DMS79 treated with DMSO at 0.1 percent for 48 hours (cell line): Measurements from ENCODE around the gene MAN1B1.

ENCODE experiments used
- DNase-seq: peaks from one replicate; lab custom pipeline; 2025; lab: John Stamatoyannopoulos, UW

Gene MAN1B1

DNA sequence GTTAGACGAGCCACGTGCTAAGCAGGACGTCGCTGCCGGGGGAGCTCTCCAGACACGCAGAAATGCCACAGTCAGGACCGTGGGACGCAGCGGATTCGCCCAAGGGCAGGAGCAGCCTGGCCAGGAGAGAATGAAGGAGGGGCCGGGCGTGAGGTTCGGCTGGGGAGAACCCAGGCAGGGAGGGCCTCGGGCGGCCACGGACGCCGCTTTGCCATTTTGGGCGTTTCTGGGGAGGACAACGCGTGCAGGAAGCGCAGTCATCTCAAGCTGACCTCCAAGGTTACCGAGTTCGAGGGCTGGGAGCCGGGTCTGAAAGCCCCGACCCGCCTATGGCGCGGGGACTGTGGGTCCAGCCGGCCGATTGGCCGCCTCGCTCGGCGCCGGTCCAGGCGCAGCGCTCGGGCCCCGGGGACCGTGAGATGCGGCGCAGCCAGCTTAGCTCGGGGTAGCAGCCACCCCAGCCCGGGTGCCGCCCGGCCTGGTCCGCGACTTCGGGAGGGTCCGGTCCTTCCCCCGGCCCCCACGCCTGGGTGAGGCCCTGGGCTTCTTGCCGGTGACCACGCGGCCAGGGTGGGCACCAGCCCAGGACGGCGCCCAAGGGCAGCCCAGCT is 760 bp upstream of the MAN1B1 start:
- DNase-seq = no peak

DNA sequence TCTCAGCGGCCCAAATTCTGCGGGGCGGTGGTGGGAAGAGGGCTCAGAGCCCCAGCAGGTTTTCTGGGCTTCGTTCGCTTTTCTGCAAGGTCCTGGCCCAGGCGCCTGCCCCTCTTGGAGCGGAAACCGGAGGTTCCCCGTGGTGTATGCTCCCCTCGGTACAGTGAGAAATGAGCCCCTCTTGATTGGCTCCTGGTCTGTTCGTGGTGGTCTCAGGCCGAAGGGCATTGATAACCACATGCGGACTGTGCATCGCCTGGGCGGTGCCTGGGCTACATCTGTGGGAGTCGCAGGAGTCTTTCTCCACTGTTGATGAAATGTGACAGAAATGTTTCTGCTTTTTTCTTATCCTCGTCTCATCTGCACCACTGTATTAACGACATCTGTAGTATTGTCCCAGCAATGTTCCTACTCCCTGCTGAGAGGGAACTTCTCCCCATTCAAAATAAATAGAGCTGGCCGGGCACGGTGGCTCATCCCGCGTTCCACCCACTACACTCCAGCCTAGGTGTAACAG is 682 bp downstream of the MAN1B1 start:
- no peak for DNase-seq

DNA sequence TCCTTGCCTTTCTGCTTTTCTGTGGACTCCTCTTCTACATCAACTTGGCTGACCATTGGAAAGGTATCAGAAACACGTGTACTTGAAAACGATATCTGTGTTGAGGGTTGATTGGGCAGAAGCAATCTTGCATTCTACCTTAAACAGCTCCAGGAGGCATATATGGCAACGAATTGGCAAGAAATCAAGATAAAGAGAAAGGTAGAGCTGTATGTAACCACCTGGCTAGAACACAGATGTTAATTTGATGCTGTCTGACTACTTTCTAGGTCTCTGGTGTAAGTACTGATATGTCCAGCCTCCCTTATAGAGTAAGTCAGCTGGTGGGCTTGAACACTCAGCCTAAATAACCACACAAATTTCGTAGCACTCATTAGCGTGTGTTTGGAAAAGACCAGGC is 1.3 kb downstream of the MAN1B1 start:
- DNase-seq = no peak

DNA sequence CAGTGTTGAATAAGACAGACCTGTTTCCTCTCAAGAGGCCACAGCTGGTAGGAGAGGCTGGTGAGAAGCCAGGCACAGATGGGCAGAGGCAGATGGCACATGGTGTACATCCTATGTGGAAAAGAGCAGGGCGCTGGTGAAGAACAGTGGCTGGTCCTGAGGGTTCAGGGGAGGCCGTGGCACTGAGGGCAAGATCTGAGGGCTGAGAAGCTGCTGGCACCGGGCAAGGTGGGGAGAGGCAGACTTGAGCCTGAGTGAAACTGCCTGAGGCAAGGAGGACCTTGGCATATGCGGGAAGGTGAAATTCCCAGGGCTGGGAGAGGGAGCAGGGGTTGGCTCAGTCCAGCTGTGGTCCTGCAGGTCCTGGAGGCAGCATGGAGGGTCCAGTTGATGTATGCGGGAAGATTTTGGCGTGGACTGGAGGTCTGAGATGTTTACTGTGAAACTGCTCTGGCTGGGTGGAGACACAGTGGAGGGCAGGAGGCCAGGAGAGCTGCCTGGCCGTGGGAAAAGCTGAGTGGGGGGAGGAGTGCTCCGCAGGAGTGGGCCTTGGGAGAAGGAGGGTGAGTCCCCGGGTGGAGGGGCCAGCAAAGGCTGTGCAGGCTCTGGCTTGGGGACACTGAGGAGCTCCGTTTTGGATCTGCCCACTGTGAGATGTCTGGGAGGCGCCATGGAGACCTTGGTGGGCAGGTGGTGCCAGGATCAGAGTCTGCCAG is 2.6 kb downstream of the MAN1B1 start:
- no peak for DNase-seq

DNA sequence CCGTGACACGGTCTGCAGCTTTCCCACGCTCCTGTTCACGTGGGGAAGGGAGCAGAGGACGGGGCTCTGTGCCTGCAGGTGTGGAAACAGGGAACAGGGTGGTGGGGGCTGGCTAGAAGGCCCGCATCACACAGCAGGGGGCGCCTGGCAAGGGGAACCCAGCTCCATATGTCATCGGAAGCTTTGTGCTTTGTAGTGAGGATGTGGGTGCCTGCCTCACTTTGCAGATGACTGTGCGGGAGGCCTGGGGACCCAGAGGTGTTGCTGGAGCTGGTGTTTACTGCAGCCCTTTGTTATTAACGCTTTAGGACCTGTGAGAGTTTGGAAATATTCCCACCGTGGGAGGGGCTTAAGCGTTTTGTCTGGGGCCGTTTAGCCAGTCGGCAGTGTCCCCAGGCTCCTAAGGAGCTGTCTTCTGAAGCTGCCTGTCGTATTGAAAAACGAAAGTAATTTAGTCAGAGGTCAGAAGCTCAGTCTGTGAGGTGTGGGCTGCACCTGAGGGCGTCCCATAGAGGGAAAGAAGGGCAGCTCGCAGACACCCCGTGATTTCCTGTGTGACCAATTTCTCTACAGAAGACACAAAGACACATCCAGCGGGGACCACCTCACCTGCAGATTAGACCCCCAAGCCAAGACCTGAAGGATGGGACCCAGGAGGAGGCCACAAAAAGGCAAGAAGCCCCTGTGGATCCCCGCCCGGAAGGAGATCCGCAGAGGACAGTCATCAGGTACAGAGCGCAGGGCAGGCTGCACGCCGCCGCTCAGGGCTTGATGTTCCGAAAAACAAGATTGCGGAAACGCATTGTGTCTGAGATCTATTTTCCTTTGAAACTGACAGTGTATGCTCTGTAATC is 9.1 kb downstream of the MAN1B1 start:
- no peak for DNase-seq

DNA sequence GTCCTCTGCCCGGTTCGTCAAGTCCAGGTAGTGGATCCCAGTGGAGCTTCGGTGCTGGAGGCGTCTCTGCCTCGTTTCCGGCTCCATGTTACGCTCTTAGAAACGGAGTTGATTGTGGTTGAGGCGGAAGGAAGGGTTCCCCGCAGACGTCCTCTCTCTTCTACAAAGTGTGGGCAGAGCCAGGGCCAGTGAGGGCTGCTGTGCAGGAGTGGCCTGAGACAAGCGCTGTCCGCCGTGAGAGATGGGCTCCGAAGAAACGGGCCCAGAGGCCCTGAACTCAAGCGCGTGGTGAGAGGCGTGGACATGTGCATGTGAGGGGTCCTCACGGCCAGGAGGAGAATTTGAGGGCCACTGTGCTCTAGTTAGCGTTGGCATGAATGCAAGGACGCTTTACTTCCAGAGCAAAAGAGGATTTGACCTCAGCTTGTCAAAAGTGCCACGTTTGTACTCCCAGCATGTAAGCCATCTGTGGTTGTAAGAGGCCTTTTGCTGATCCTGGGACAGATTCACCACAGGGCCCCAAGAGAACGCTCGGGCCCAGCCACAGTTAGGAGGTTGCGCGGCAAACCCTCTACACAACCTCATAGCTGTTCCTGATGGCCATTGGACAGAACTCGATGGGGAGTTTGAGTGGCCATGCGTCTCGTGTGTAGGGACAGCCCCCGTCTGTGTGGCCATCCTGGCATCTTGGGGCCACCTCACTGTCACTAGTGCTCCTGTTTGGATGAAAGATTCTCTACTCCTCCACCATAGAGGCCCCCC is 10.2 kb downstream of the MAN1B1 start:
- DNase-seq = no peak

DNA sequence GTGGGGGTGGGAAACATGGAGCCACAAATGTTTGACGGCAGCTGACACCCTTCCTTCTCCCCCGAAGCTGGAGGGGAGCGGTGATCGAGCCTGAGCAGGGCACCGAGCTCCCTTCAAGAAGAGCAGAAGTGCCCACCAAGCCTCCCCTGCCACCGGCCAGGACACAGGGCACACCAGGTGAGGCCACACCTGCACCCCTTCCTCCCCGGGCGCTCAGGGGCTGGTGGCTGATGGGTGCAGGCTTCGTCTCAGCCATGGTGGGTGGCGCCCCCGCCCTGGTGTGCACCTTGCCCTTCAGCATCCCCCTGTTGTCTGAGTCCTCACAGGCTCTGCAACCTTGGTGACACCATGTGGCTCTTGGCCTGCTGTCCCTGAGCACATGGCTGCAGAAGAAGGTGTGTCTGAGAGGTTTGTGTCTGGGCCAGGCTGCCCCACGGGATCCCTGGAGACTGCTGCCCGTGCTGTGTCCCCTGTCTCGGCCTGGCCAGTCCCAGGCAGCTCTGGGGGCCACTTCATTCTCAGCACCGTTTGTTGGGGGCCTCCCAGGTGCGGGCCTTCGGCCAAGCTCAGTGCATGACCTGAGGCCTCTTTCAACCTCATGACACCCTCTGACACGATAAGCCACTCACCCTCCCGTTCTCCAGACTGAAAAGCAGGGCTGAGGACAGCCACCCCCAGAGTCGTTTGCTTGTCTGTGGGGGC is 11.1 kb downstream of the MAN1B1 start:
- DNase-seq = no peak

DNA sequence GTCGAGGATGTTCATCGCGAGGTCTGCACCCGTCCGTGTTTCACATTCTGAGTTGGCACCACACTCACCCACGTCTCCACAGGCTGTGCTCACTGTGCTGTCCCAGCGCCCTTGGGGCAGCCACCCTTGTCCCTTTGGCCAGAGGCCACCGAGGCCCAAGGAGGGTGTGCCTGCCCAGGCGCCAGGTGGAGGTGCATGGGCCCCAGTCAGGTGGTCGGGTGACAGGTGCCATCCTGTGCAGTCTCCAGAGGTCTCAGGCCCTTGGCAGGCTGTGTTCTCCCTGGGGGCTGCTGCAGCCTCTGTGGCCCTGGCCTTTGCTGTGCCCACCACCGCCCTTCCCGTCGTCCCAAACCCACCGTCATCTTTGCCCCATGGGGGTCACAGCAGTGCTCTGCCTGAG is 12.4 kb downstream of the MAN1B1 start:
- no peak for DNase-seq

DNA sequence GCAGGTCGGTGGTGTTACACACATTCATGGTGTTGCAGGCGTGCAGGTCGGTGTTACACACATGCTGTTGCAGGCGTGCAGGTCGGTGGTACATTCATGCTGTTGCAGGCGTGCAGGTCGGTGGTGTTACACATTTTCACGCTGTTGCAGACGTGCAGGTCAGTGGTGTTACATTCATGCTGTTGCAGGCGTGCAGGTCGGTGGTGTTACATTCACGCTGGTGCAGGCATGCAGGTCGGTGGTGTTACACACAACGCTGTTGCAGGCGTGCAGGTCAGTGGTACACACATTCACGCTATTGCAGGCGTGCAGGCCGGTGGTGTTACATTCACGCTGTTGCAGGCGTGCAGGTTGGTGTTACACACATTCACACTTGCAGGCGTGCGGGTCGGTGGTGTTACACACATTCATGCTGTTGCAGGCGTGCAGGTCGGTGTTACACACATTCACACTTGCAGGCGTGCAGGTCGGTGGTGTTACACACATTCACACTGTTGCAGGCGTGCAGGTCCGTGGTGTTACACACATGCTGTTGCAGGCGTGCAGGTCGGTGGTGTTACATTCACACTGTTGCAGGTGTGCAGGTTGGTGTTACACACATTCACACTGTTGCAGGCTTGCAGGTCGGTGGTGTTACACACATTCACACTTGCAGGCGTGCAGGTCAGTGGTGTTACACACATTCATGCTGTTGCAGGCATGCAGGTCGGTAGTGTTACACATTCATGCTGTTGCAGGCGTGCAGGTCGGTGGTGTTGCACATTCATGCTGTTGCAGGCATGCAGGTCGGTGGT is 16.6 kb downstream of the MAN1B1 start:
- no peak for DNase-seq

DNA sequence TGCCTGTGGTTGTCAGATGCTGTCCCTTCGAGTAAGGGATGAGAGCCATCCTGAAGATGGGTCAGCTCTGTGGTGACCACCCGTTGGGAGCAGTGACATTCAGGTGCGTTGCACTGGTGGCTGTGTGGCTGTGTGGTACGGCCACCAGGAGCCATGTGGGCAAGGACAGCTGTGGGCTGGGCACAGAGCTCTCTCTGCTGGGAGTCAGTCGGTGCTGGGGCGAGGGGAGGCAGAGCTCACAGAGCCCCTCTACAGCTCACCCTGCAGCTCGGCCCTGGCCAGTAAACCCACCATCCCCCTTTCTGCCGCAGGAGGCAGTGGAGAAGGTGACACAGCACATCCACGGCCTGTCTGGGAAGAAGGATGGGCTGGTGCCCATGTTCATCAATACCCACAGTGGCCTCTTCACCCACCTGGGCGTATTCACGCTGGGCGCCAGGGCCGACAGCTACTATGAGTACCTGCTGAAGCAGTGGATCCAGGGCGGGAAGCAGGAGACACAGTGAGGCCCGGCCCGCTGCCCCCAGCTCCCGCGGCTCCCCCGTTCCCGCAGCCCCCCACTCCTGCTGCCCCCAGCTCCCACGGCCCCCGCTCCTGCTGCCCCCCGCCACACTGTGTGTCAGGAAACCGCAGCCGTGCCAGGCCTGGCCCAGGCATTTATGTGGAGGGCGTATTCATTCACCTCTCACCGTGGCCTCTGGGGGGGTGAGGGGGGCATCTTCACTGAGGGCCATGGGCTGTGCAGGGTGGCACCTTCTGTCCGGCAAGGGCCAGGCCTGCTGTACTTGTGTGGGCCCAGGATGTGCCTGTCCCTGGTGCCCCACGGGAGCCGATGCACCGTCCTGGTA is 19.3 kb downstream of the MAN1B1 start:
- no peak for DNase-seq

DNA sequence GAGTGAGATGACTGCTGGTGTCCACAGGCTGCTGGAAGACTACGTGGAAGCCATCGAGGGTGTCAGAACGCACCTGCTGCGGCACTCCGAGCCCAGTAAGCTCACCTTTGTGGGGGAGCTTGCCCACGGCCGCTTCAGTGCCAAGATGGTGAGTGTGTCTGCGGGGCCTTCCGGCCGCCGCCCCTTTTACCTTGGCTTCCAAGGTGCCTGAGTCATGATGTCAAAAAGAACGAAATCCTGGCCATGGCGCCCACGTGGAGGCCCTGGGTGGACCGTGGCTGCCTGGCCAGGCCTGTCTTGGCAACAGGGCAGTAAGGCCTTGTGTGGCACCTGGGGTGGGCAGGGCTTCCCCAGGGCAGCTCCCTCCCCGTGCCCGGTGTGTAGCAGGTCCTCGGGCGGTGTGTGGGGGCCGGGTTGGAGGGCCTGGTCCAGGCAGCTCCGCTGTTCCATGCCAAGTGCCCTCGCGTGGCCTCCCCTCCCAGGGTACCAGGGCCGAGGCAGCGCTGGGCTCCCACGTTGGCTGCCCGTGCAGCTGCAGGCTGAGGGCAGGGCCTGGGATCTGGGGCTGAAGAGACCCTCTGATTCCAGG is 20.0 kb downstream of the MAN1B1 start:
- no peak for DNase-seq

DNA sequence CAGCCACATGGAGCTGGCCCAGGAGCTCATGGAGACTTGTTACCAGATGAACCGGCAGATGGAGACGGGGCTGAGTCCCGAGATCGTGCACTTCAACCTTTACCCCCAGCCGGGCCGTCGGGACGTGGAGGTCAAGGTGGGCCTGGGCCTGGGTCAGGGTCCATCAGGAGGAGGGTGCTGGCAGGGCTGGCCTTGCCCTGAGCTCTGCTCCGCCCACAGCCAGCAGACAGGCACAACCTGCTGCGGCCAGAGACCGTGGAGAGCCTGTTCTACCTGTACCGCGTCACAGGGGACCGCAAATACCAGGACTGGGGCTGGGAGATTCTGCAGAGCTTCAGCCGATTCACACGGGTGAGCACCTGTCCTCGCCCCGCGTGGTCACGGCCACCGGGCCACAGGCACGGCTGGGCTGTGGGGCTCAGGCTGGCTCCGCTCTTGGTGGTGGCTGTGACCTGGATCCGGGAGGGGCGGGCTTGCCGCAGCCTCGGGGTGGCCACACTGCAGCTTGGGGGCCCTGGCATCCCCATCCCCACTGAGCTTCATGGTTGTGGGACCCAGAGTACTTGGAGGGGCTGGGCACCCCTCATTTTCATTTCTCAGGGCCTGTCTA is 20.6 kb downstream of the MAN1B1 start:
- DNase-seq = no peak

DNA sequence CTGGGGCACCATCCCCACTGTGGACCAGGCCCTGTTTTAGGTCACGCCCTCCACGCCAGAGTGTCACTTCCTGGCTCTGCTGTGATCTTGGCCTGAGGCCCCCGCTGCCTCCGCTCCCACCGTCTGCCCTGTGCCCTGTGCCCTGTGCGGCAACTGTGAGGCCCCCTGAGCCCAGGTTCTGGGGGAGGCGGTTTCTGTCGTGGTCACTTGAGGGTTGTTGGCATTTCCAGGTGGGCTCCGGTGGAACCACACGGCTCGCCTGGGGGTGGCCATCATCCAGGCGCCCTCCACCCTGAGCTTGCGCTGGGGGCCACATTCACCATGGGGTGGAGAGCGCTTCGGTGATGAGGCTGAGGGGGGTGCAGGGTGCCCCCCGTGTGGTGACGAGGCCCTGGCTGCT is 21.2 kb downstream of the MAN1B1 start:
- DNase-seq = no peak

DNA sequence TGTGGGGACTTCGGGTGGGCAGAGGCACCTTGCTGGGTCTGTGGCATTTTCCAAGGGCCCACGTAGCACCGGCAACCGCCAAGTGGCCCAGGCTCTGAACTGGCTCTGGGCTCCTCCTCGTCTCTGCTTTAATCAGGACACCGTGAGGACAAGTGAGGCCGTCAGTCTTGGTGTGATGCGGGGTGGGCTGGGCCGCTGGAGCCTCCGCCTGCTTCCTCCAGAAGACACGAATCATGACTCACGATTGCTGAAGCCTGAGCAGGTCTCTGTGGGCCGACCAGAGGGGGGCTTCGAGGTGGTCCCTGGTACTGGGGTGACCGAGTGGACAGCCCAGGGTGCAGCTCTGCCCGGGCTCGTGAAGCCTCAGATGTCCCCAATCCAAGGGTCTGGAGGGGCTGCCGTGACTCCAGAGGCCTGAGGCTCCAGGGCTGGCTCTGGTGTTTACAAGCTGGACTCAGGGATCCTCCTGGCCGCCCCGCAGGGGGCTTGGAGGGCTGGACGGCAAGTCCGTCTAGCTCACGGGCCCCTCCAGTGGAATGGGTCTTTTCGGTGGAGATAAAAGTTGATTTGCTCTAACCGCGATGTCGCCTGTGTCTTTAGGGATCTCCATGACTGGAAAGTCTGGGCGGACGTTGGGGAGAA is 21.9 kb downstream of the MAN1B1 start:
- no peak for DNase-seq

DNA sequence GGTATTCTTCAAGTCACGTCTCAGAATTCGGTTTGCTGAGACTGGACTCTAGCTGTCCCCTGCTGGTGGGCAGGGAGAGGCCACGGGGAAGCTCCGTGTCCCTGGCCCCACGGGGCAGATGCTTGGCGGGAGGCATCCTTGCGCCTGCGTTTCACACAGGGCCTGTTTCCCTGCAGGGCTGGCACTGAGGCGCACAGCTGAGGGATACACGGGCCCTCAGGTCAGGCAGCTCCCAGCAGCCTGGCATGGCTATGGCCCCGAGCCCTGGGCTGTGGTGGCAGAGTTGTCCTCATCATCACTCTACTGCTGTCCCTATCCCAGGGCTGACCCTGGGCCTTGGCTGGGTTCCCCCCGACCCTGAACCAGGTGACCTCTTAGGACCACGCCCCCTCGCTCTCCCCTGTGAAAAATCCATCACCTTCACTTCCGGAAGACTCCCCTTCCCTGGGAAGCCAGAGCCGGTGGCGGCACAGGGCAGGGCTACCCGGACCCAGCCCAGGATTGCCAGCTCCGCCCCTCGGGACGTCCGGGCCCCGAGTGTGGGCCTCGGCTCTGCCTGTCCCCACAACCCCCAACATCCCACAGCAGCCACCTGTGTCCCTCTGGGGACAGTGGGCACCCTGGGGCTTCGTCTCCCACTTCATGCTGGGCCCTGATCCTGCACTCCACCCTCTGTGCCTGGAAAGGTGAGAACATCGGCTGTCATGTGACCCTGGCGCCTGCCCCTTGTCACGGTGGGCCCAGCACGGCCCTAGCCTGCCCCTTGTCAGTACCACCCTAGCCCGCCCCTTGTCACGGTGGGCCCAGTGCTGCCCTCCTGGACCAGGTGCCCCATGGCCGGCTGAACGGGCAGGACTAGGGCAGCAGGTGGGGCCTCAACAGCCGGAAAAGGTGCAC is 22.7 kb downstream of the MAN1B1 start:
- DNase-seq = no peak

DNA sequence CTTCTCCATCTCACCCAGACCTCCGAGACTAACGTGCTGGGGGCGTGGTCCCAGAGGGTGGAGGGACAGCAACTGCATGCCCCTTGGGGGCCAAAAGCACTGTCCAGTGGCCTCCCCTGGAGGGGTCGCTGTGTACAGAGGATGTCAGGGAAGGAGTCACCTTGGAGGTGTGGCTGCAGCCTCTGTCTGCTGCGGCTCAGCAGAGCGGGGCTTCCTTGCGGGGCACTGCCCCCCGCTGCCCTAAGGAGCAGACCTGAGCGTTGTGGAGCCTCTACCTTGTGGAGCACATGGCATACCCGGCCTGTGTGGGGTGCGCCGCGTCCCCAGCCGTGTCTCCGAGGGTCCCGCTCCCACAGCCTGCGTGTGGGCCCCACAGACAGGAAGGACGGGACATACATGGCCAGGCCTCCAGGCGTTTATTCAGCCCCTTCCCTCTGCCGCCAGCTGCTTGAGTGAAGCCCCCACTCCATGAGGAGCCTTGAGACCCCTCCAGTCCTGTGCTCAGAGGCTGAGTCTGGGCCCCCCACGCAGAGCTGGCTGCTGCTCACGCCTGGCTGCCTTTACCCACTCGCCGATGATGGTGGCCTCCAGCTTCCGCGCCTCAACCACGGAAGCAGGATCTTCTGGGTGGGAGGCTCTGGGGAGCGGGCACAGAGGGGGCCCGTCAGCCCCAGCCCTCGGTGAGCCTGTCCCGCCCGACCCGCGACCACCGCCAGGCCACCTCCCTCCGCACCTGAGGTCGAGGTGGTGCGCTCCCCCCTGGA is 23.5 kb downstream of the MAN1B1 start:
- DNase-seq = no peak
